ENCODE data around the gene AMBN.

- TF ChIP-seq CTCF (IDR thresholded peaks at IDR 0.05) (no peak), POLR2A (IDR thresholded peaks at IDR 0.05) (no peak)
These were observed 8.2 kb downstream of the AMBN start for GRCh38 chr4:70600305-70600704.

Data from adrenal gland (tissue), 5 donors.